HepG2 (cell line): ENCODE results near the gene CLEC3A. TPM values are rescaled to one million over a fixed set of nuclear protein-coding genes. Genes with fewer than 3 reads are reported as not detected.

Experiments used
- ARNT ChIP-seq: fragments of 450-650 bp; IDR thresholded peaks from 2 replicates; pipeline ENCODE4 v1.6.1; 2017
- ATM ChIP-seq: fragments of 450-650 bp; IDR thresholded peaks from 2 replicates; pipeline ENCODE4 v1.7.1; 2017; ENCODE audit warnings: mild to moderate bottlenecking, borderline replicate concordance
- FOXO1 ChIP-seq: sonication (generic); formaldehyde crosslinking; IDR thresholded peaks from 2 replicates; pipeline ENCODE4 v1.4.0; 2020; ENCODE audit warnings: missing genetic modification reagents
- HCFC1 ChIP-seq: fragments of 150-350 bp; IDR thresholded peaks from 2 replicates; pipeline ENCODE4 v1.6.1; 2014; ENCODE audit warnings: low read depth, low read length
- IKZF5 ChIP-seq: IDR thresholded peaks from 2 replicates; pipeline ENCODE4 v1.6.1; 2018; ENCODE audit warnings: missing genetic modification reagents, mild to moderate bottlenecking, missing compliant biosample characterization
- IRF9 ChIP-seq: sonication (generic); formaldehyde crosslinking; IDR thresholded peaks from 2 replicates; pipeline ENCODE4 v1.8.0; 2022; ENCODE audit warnings: missing genetic modification reagents, mild to moderate bottlenecking, borderline replicate concordance
- IRX3 ChIP-seq: sonication (generic); formaldehyde crosslinking; IDR thresholded peaks from 2 replicates; pipeline ENCODE4 v1.8.1; 2023; ENCODE audit warnings: mild to moderate bottlenecking, low read depth, missing genetic modification reagents, borderline replicate concordance
- KLF11 ChIP-seq: IDR thresholded peaks from 2 replicates; pipeline ENCODE4 v1.6.1; 2016; ENCODE audit warnings: missing compliant biosample characterization
- MBD4 ChIP-seq: IDR thresholded peaks from 2 replicates; pipeline ENCODE4 v1.6.1; 2012; ENCODE audit warnings: low read length, inconsistent platforms, borderline replicate concordance
- MEIS1 ChIP-seq: sonication (generic); formaldehyde crosslinking; IDR thresholded peaks from 2 replicates; pipeline ENCODE4 v1.9.0; 2021; ENCODE audit warnings: mild to moderate bottlenecking, missing genetic modification reagents, moderate library complexity, borderline replicate concordance
- MXD4 ChIP-seq: IDR thresholded peaks from 2 replicates; pipeline ENCODE4 v1.6.1; 2016; ENCODE audit warnings: mild to moderate bottlenecking, missing biosample characterization, missing genetic modification reagents
- NR1H2 ChIP-seq: sonication (generic); formaldehyde crosslinking; IDR thresholded peaks from 2 replicates; pipeline ENCODE4 v1.8.1; 2022; ENCODE audit warnings: low read depth, missing genetic modification reagents, borderline replicate concordance
- NR2C2 ChIP-seq: sonication (generic); formaldehyde crosslinking; IDR thresholded peaks from 2 replicates; pipeline ENCODE4 v1.4.0; 2020; ENCODE audit warnings: missing genetic modification reagents, mild to moderate bottlenecking, moderate library complexity, borderline replicate concordance
- PHB2 ChIP-seq: fragments of 450-650 bp; IDR thresholded peaks from 2 replicates; pipeline ENCODE4 v1.6.1; 2018; ENCODE audit not compliant: partially characterized antibody
- REST ChIP-seq, 2 experiments: IDR thresholded peaks; 2 replicates each; pipeline ENCODE4 v1.6.1; 2011 to 2012; ENCODE audit warnings: low read length in 2 of 2, borderline replicate concordance in 1 of 2, low read depth in 1 of 2, mild to moderate bottlenecking in 1 of 2, moderate library complexity in 1 of 2
- ZBTB4 ChIP-seq: sonication (generic); formaldehyde crosslinking; IDR thresholded peaks from 2 replicates; pipeline ENCODE4 v1.4.0; 2020; ENCODE audit warnings: missing genetic modification reagents, mild to moderate bottlenecking, borderline replicate concordance
- ZNF383 ChIP-seq: sonication (generic); formaldehyde crosslinking; IDR thresholded peaks from 2 replicates; pipeline ENCODE4 v1.4.0; 2020; ENCODE audit warnings: missing genetic modification reagents, mild to moderate bottlenecking, borderline replicate concordance
- ZNF569 ChIP-seq: sonication (generic); formaldehyde crosslinking; IDR thresholded peaks from 2 replicates; pipeline ENCODE4 v1.5.0; 2020; ENCODE audit warnings: mild to moderate bottlenecking, missing genetic modification reagents, moderate library complexity, borderline replicate concordance
- ZNF615 ChIP-seq: sonication (generic); formaldehyde crosslinking; IDR thresholded peaks from 2 replicates; pipeline ENCODE4 v1.5.0; 2020; ENCODE audit warnings: mild to moderate bottlenecking, missing genetic modification reagents, borderline replicate concordance
- ZNF644 ChIP-seq: IDR thresholded peaks from 2 replicates; pipeline ENCODE4 v1.6.1; 2016; ENCODE audit warnings: low read depth
- ZNF678 ChIP-seq: sonication (generic); formaldehyde crosslinking; IDR thresholded peaks from 2 replicates; pipeline ENCODE4 v1.4.0; 2020; ENCODE audit warnings: mild to moderate bottlenecking, missing genetic modification reagents
- polyA plus RNA-seq, 8 experiments: library from polyadenylated mRNA; depleted of rRNA in 3 of 8; stranded (reverse) in 7 of 8; unstranded in 1 of 8; fragments of >200 nt; fragmentation: Illumina TruSeq in 4 of 8; extraction: Trizol in 4 of 8; gene quantifications; 2 replicates each; pipeline versions ENCODE4 v1.2.1 to v1.2.3, GENCODE V29; 2011 to 2016; ENCODE audit warnings: low read depth in 4 of 8, missing spikeins in 1 of 8, mixed read lengths in 1 of 8; ENCODE audit not compliant: insufficient read depth in 1 of 8
- total RNA-seq, 5 experiments: library from RNA; depleted of rRNA; stranded (reverse); fragments of >200 nt; fragmentation: Illumina TruSeq; extraction: Trizol; gene quantifications; 2 replicates each; pipeline ENCODE4 v1.2.3, GENCODE V29; 2016; ENCODE audit warnings: low read depth in 1 of 5

CLEC3A gene
- total and polyA plus RNA-seq, 2 of the 13 experiments (the other 11 are each of a cell fraction or from before 2014, with no cell fraction given) = not detected

GRCh38 chr16:78045865-78046581 lies 23.7 kb downstream of the CLEC3A start (continued):
- no peak for TF ChIP-seq ZNF569
- peak; percentile 97 for TF ChIP-seq MXD4 (CRISPR knock-in tag)
- TF ChIP-seq PHB2 = no peak
- peak in 1 of 2 experiments; percentile 100 for TF ChIP-seq REST (IDR thresholded peaks at IDR 0.05; ENCODE audit: borderline replicate concordance in 1 of 2, low read depth in 1 of 2, low read length in 2 of 2)
- TF ChIP-seq ZBTB4 (CRISPR knock-in tag) = peak; percentile 83; the same call in 1 of the 2 replicates
- peak; percentile 99 for TF ChIP-seq IRX3
- TF ChIP-seq ZNF644 (CRISPR knock-in tag) = peak; percentile 95
- TF ChIP-seq IRF9 (CRISPR knock-in tag) = peak; percentile 99
- TF ChIP-seq MBD4 = no peak
- peak; percentile 47; the same call in 1 of the 2 replicates for TF ChIP-seq NR2C2
- TF ChIP-seq NR1H2 (CRISPR knock-in tag) = peak; percentile 92; the same call in 1 of the 2 replicates
- TF ChIP-seq ZNF678 (CRISPR knock-in tag) = peak; percentile 97; the same call in 1 of the 2 replicates
- no peak for TF ChIP-seq ARNT
- TF ChIP-seq IKZF5 (CRISPR knock-in tag) = peak; percentile 95
- peak; percentile 82 for TF ChIP-seq MEIS1
- no peak for TF ChIP-seq ZNF383
- peak; percentile 98 for TF ChIP-seq KLF11 (CRISPR knock-in tag)
- peak; percentile 45; the same call in 1 of the 2 replicates for TF ChIP-seq HCFC1
- TF ChIP-seq FOXO1 = peak; percentile 90
- no peak for TF ChIP-seq ZNF615 (CRISPR knock-in tag)
- no peak for TF ChIP-seq ATM
